CD8-positive, alpha-beta memory T cell (primary cell): ENCODE data around the gene SEMA5A. TPM values are rescaled to one million over a fixed set of nuclear protein-coding genes. Genes with fewer than 3 reads are reported as not detected.

ENCODE experiments used
- CTCF ChIA-PET: fragments of 350-600 bp; sonication (Branson Sonifier 250); formaldehyde crosslinking; loops from one replicate; lab custom pipeline; 2021; ENCODE audit warnings: antibody characterized with exemption; lab: Charles Lee
- POLR2A ChIA-PET: fragments of 350-600 bp; sonication (Branson Sonifier 250); formaldehyde crosslinking; loops from one replicate; lab custom pipeline; 2021; ENCODE audit warnings: antibody characterized with exemption; lab: Charles Lee
- DNase-seq, 5 donors: peaks; one replicate each; pipeline versions ENCODE4 v3.0.0 to v3.0.0-alpha.2; 2020 to 2022; ENCODE audit warnings: mixed read lengths in 1 of 5
- H3K27ac ChIP-seq: one replicate; pipeline ENCODE4 v1.7.0; 2013; ENCODE audit warnings: low read depth, mild to moderate bottlenecking, low read length, moderate library complexity
- H3K27me3 ChIP-seq: 2 replicates; pipeline ENCODE4 v1.7.0; 2013; ENCODE audit warnings: low read length, mild to moderate bottlenecking; ENCODE audit not compliant: insufficient read depth, poor library complexity, severe bottlenecking
- H3K36me3 ChIP-seq: 2 replicates; pipeline ENCODE4 v1.7.0; 2013; ENCODE audit warnings: mild to moderate bottlenecking, low read length, moderate library complexity; ENCODE audit not compliant: insufficient read depth
- H3K4me1 ChIP-seq: 2 replicates; pipeline ENCODE4 v1.7.0; 2013; ENCODE audit warnings: mild to moderate bottlenecking, low read length, moderate library complexity; ENCODE audit not compliant: insufficient read depth
- H3K4me3 ChIP-seq: 2 replicates; pipeline ENCODE4 v1.7.0; 2013; ENCODE audit warnings: mild to moderate bottlenecking, low read length
- H3K9me3 ChIP-seq: 2 replicates; pipeline ENCODE4 v1.7.0; 2013; ENCODE audit warnings: mild to moderate bottlenecking, low read length
- H3K27ac Mint-ChIP-seq, 8 donors: one replicate each; pipeline ENCODE4 v1.8.0; 2020 to 2021; ENCODE audit warnings: mixed read lengths in 8 of 8, mild to moderate bottlenecking in 6 of 8, inconsistent platforms in 3 of 8, moderate library complexity in 3 of 8
- H3K27me3 Mint-ChIP-seq, 2 donors: one replicate each; pipeline ENCODE4 v1.8.0; 2020 to 2021; ENCODE audit warnings: mixed read lengths in 2 of 2, mild to moderate bottlenecking in 1 of 2, moderate library complexity in 1 of 2
- H3K36me3 Mint-ChIP-seq, 3 donors: one replicate each; pipeline ENCODE4 v1.8.0; 2020 to 2021; ENCODE audit warnings: mixed read lengths in 3 of 3, inconsistent platforms in 1 of 3, mild to moderate bottlenecking in 1 of 3
- H3K4me1 Mint-ChIP-seq, 3 donors: one replicate each; pipeline ENCODE4 v1.8.0; 2020 to 2021; ENCODE audit warnings: mixed read lengths in 3 of 3, inconsistent platforms in 1 of 3, mild to moderate bottlenecking in 1 of 3
- H3K4me3 Mint-ChIP-seq, 7 donors: one replicate each; pipeline ENCODE4 v1.8.0; 2020 to 2021; ENCODE audit warnings: mixed read lengths in 7 of 7, mild to moderate bottlenecking in 6 of 7, moderate library complexity in 4 of 7, inconsistent platforms in 2 of 7
- H3K9me3 Mint-ChIP-seq, 5 donors: one replicate each; pipeline ENCODE4 v1.8.0; 2020 to 2022; ENCODE audit warnings: mixed read lengths in 5 of 5, mild to moderate bottlenecking in 3 of 5, moderate library complexity in 2 of 5, inconsistent platforms in 1 of 5
- polyA plus RNA-seq: library from polyadenylated mRNA; unstranded; fragments of 300-500 nt; fragmentation: Illumina TruSeq; gene quantifications from one replicate; pipeline ENCODE4 v1.2.3, GENCODE V29; 2021
- total RNA-seq, 2 experiments: library from RNA; stranded (reverse); gene quantifications; one replicate each; pipeline ENCODE4 v1.2.3, GENCODE V29; 2021

The SEMA5A gene
- total and polyA plus RNA-seq, 3 experiments from 2014 or later: not detected

DNA sequence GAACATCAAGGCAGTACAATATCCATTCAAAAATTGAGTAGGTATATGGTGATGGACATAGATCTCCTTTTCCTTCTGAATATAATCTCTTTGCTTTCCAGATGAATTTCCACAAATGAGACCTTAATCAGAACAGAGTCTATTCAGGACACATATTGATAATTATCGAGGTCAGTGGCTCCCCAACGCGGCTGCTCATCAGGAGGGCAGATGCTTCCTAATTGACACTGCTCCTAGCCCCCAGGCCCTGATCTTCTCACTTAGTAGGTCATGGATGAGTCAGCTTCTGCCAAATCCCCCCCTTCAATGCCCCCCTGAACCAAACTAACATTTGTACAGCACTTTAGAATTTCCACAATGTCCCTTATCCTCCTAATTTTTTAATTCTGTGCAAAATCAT, 51.6 kb downstream of the SEMA5A start:
- ChIA-PET POLR2A (no interaction called here), CTCF (no interaction called here)
- H3K4me1 ChIP-seq: no peaks in the 10 kb centered on the region
- no peaks in the 10 kb centered on the region for H3K36me3 ChIP-seq
- H3K27me3 ChIP-seq: no peaks in the 10 kb centered on the region
- H3K27ac ChIP-seq: no peak overlapping the region
- no peak overlapping the region for H3K4me3 ChIP-seq
- Mint-ChIP-seq H3K4me3 (no peak overlapping the region), H3K36me3 (no peaks in the 10 kb centered on the region), H3K9me3 (peaks cover 0 to 9% (median 2%) of the 10 kb centered on the region in 5 donors), H3K4me1 (no peaks in the 10 kb centered on the region), H3K27ac (no peak overlapping the region), H3K27me3 (no peaks in the 10 kb centered on the region)
- no peak for DNase-seq
- no peaks in the 10 kb centered on the region for H3K9me3 ChIP-seq

GRCh38 chr5:9490494-9491097, 55.3 kb downstream of the SEMA5A start:
- Mint-ChIP-seq H3K36me3 (no peaks in the 10 kb centered on the region), H3K4me1 (no peaks in the 10 kb centered on the region), H3K27me3 (no peaks in the 10 kb centered on the region), H3K4me3 (no peak overlapping the region), H3K27ac (no peak overlapping the region), H3K9me3 (peaks cover 0 to 22% (median 6%) of the 10 kb centered on the region in 5 donors)
- no peak overlapping the region for H3K27ac ChIP-seq
- H3K4me3 ChIP-seq: no peak overlapping the region
- no peaks in the 10 kb centered on the region for H3K4me1 ChIP-seq
- no peak for DNase-seq
- H3K27me3 ChIP-seq: no peaks in the 10 kb centered on the region
- H3K36me3 ChIP-seq: no peaks in the 10 kb centered on the region
- ChIA-PET POLR2A (no interaction called here), CTCF (no interaction called here)
- H3K9me3 ChIP-seq: no peaks in the 10 kb centered on the region

- no peaks in the 10 kb centered on the region for H3K4me1 Mint-ChIP-seq
Measured at GRCh38 chr5:9483779-9484178, 62.1 kb downstream of the SEMA5A start.

DNA sequence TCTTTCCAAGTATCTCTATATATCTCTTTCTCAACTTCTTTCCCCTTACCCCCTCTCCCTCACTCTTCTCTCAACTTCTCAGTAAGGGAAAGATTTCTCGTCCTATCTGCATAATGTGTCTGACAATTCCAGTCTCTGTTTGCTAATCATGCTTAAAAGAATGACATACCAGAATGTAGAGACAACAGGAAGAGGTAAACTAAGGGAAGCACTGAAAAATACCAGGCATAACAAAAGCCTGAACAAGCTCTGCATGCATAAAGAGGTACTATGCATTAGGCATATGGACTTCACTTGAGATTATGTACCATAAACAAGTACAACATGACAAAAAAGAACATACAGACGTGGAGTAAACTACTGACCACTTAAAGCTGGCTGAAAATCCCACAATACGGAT, 62.6 kb downstream of the SEMA5A start:
- Mint-ChIP-seq H3K27me3 (peaks cover 0 to 1% of the 10 kb centered on the region in 2 donors), H3K9me3 (peaks cover 4 to 26% (median 21%) of the 10 kb centered on the region in 5 donors), H3K4me1 (no peaks in the 10 kb centered on the region), H3K27ac (no peak overlapping the region), H3K36me3 (no peaks in the 10 kb centered on the region), H3K4me3 (no peak overlapping the region)
- Histone ChIP-seq H3K9me3 (no peaks in the 10 kb centered on the region), H3K4me1 (no peaks in the 10 kb centered on the region), H3K27me3 (no peaks in the 10 kb centered on the region), H3K36me3 (no peaks in the 10 kb centered on the region), H3K4me3 (no peak overlapping the region), H3K27ac (no peak overlapping the region)
- CTCF ChIA-PET: no interaction called here
- DNase-seq: no peak
- POLR2A ChIA-PET: no interaction called here

More at GRCh38 chr5:9483779-9484178, 62.1 kb downstream of the SEMA5A start:
- H3K4me1 ChIP-seq: no peaks in the 10 kb centered on the region
- no peaks in the 10 kb centered on the region for H3K9me3 ChIP-seq
- POLR2A ChIA-PET: no interaction called here
- peaks cover 4 to 22% (median 20%) of the 10 kb centered on the region in 5 donors for H3K9me3 Mint-ChIP-seq
- no peaks in the 10 kb centered on the region for H3K36me3 Mint-ChIP-seq
- CTCF ChIA-PET: no interaction called here
- no peak overlapping the region for H3K4me3 ChIP-seq
- no peak overlapping the region for H3K27ac ChIP-seq
- no peaks in the 10 kb centered on the region for H3K36me3 ChIP-seq
- H3K27me3 ChIP-seq: no peaks in the 10 kb centered on the region
- DNase-seq: no peak
- no peak overlapping the region for H3K4me3 Mint-ChIP-seq
- no peak overlapping the region for H3K27ac Mint-ChIP-seq
- H3K27me3 Mint-ChIP-seq: peaks cover 0 to 1% of the 10 kb centered on the region in 2 donors

GRCh38 chr5:9482381-9482780, 63.5 kb downstream of the SEMA5A start:
- H3K36me3 ChIP-seq: no peaks in the 10 kb centered on the region
- no peaks in the 10 kb centered on the region for H3K27me3 ChIP-seq
- H3K4me3 ChIP-seq: no peak overlapping the region
- Mint-ChIP-seq H3K27me3 (peaks cover 0 to 1% of the 10 kb centered on the region in 2 donors), H3K36me3 (no peaks in the 10 kb centered on the region), H3K4me1 (no peaks in the 10 kb centered on the region), H3K9me3 (peaks cover 7 to 31% (median 22%) of the 10 kb centered on the region in 5 donors), H3K27ac (no peak overlapping the region), H3K4me3 (no peak overlapping the region)
- ChIA-PET CTCF (no interaction called here), POLR2A (no interaction called here)
- no peak overlapping the region for H3K27ac ChIP-seq
- no peak for DNase-seq
- H3K9me3 ChIP-seq: no peaks in the 10 kb centered on the region
- no peaks in the 10 kb centered on the region for H3K4me1 ChIP-seq

DNA sequence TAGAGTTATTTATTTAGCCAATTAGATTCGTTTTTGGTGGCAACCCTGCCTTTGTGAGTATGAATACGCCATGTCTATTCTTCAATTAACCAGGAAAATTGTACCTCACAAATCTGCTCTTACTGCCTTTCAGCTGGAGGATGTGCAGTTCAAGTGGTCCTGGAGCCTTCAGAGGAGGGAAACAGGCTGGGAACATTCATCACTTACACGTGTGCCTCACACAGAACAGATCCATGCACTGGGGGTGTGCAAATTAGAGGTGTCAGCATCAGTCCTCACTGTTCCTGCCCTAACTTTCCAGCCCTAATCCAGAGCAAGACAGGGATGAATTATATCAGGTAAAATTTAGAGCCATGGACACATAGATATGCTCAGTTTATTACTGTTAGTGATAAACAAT, 65.4 kb downstream of the SEMA5A start:
- Mint-ChIP-seq H3K27me3 (peaks cover 0 to 1% of the 10 kb centered on the region in 2 donors), H3K36me3 (no peaks in the 10 kb centered on the region), H3K4me1 (no peaks in the 10 kb centered on the region), H3K4me3 (no peak overlapping the region), H3K27ac (no peak overlapping the region), H3K9me3 (peaks cover 12 to 34% (median 17%) of the 10 kb centered on the region in 5 donors)
- Histone ChIP-seq H3K27ac (no peak overlapping the region), H3K4me3 (no peak overlapping the region), H3K4me1 (no peaks in the 10 kb centered on the region), H3K27me3 (no peaks in the 10 kb centered on the region), H3K9me3 (no peaks in the 10 kb centered on the region), H3K36me3 (no peaks in the 10 kb centered on the region)
- no peak for DNase-seq
- CTCF ChIA-PET: no interaction called here
- POLR2A ChIA-PET: no interaction called here

- Histone ChIP-seq H3K27me3 (no peaks in the 10 kb centered on the region), H3K36me3 (no peaks in the 10 kb centered on the region), H3K4me1 (no peaks in the 10 kb centered on the region), H3K9me3 (no peaks in the 10 kb centered on the region), H3K27ac (no peak overlapping the region), H3K4me3 (no peak overlapping the region)
- POLR2A ChIA-PET: no interaction called here
- H3K36me3 Mint-ChIP-seq: peaks cover 0 to 3% (median 0%) of the 10 kb centered on the region in 3 donors
- H3K27ac Mint-ChIP-seq: no peak overlapping the region
- H3K4me3 Mint-ChIP-seq: no peak overlapping the region
- peaks cover 0 to 1% of the 10 kb centered on the region in 2 donors for H3K27me3 Mint-ChIP-seq
- no peak for DNase-seq
- no peaks in the 10 kb centered on the region for H3K4me1 Mint-ChIP-seq
- CTCF ChIA-PET: no interaction called here
- H3K9me3 Mint-ChIP-seq: peaks cover 12 to 33% (median 22%) of the 10 kb centered on the region in 5 donors
Measured at GRCh38 chr5:9479990-9480389, 65.9 kb downstream of the SEMA5A start.

DNA sequence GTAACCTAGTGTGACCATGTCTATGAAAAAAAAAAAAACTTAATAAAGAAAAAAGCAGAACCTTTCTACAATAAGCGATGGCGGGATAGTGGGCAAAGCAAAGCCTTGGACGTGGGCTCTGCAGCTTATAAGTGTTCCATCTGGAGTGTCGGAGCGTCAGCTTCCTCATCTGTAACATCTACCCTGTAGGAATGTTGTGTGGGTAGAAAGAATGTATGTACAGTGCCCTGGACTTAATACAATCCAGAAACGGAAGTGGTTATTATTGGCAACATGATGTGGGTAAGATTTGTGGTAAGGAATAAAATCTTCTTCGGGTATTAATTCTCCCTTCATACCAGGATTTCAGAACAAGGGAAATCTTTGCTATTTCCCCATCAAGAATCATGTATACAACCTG, 66.5 kb downstream of the SEMA5A start:
- no peaks in the 10 kb centered on the region for H3K4me1 ChIP-seq
- ChIA-PET CTCF (no interaction called here), POLR2A (no interaction called here)
- no peaks in the 10 kb centered on the region for H3K9me3 ChIP-seq
- no peak overlapping the region for H3K27ac ChIP-seq
- no peaks in the 10 kb centered on the region for H3K27me3 ChIP-seq
- Mint-ChIP-seq H3K27me3 (peaks cover 0 to 1% of the 10 kb centered on the region in 2 donors), H3K4me3 (no peak overlapping the region), H3K36me3 (peaks cover 0 to 3% (median 0%) of the 10 kb centered on the region in 3 donors), H3K4me1 (no peaks in the 10 kb centered on the region), H3K9me3 (peaks cover 12 to 36% (median 23%) of the 10 kb centered on the region in 5 donors), H3K27ac (no peak overlapping the region)
- H3K36me3 ChIP-seq: no peaks in the 10 kb centered on the region
- H3K4me3 ChIP-seq: no peak overlapping the region
- no peak for DNase-seq
